Measurements from ENCODE around the gene DEF6. TPM values are rescaled to one million over a fixed set of nuclear protein-coding genes. Genes with fewer than 3 reads are reported as not detected.

The DEF6 gene
- total RNA-seq, 1 donor from 2014 or later, result 79.9 TPM

DNA sequence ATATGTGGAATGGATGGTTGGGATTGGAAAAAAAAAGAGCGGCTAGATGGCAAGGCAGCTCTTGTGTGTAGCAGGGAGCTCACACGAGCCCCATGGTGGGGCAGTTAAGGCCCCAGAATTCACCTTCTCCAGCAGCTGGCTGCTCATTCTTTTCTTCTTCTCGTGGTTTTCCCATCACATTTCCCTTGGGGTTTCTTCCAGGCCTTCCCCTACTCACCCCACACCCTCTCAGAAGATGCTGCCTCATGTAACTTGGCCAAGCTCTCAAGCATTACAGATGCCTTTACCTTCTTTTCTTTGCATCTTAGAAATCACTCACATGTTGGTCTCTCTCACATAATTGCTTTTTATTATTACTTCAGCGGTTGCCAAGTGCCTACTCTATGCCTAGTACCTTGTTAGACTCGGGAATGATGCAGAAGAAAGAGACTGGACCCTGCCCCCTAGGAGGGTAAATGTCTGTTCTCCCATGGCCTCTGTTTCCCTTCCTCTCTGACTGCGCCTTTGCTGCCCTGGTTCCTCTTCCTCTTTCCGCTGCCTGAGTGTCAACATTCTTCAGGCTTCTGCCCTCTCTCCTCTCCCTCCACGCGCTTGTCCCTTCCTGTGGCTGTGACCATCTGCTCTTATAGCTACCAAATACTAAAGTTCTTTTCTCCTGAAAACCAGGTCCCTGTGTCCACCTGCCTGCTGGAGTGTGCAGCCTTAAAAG, 73.3 kb downstream of the DEF6 start:
- DNase-seq, result no peak
- H3K36me3 Mint-ChIP-seq (ENCODE audit: low read depth), result peaks cover 17% of the 10 kb centered on the region
- CTCF ChIA-PET, result interaction anchor here (1.1 to 1.3 kb wide), 2 partner anchors 77 to 78 kb away, joined by 3 to 6 read pairs; no protein-coding TSS in a partner anchor

More for the DNA sequence above, 73.3 kb downstream of the DEF6 start:
- peak; percentile 57 for ATAC-seq (ENCODE audit: low read depth)
- Mint-ChIP-seq H3K4me1 (peaks cover 59% of the 10 kb centered on the region), H3K9me3 (no peaks in the 10 kb centered on the region), H3K27me3 (no peaks in the 10 kb centered on the region), H3K27ac (peak overlapping the region; percentile 73), H3K4me3 (peak overlapping the region; percentile 74)
- intact Hi-C loops (cut with micrococcal nuclease), result loop anchor here (1.0 kb wide), 1 partner anchor 23 kb away; no protein-coding TSS in a partner anchor
- TF ChIP-seq, protein P1, sequence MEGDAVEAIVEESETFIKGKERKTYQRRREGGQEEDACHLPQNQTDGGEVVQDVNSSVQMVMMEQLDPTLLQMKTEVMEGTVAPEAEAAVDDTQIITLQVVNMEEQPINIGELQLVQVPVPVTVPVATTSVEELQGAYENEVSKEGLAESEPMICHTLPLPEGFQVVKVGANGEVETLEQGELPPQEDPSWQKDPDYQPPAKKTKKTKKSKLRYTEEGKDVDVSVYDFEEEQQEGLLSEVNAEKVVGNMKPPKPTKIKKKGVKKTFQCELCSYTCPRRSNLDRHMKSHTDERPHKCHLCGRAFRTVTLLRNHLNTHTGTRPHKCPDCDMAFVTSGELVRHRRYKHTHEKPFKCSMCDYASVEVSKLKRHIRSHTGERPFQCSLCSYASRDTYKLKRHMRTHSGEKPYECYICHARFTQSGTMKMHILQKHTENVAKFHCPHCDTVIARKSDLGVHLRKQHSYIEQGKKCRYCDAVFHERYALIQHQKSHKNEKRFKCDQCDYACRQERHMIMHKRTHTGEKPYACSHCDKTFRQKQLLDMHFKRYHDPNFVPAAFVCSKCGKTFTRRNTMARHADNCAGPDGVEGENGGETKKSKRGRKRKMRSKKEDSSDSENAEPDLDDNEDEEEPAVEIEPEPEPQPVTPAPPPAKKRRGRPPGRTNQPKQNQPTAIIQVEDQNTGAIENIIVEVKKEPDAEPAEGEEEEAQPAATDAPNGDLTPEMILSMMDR (IDR thresholded peaks at IDR 0.05), result no peak
- POLR2A ChIA-PET, result no interaction called here

Other genes with a start within 250 kb of the DEF6 start
- not detected in 2 replicates for gene TCP11, start 156.5 kb upstream of the DEF6 start, total RNA-seq
- gene SCUBE3, start 83.9 kb upstream of the DEF6 start, total RNA-seq, result not detected in 2 replicates
- gene ZNF76, start 38.1 kb upstream of the DEF6 start, total RNA-seq, result 54.8 and 57.9 TPM in 2 replicates
- 20.2 and 21.4 TPM in 2 replicates for gene PPARD, start 44.7 kb downstream of the DEF6 start, total RNA-seq
- gene FANCE, start 154.5 kb downstream of the DEF6 start, total RNA-seq, result 8.5 and 9.2 TPM in 2 replicates
- gene RPL10A, start 170.6 kb downstream of the DEF6 start, total RNA-seq, result 2,485 and 2,644 TPM in 2 replicates
- 0.13 and 0.34 TPM in 2 replicates for gene TEAD3, start 199.3 kb downstream of the DEF6 start, total RNA-seq
- not detected in 2 replicates for gene TULP1, start 215.1 kb downstream of the DEF6 start, total RNA-seq